ENCODE data around the gene TRIM47.

The TRIM47 gene

GRCh38 chr17:75900691-75901533, 22.5 kb upstream of the TRIM47 start:
- Histone ChIP-seq H3K4me1 (ENCODE audit: insufficient read depth, low read length) (no peaks in the 10 kb centered on the region; the same call in 1 of the 2 replicates), H3K36me3 (ENCODE audit: insufficient read depth, low read length) (peaks cover 14% of the 10 kb centered on the region; the same call in 1 of the 2 replicates), H3K9ac (ENCODE audit: low read depth, low read length) (no peak overlapping the region), H3K9me3 (ENCODE audit: control insufficient read depth, insufficient read depth, low read length) (no peaks in the 10 kb centered on the region)

- no peak overlapping the region for H3K9ac ChIP-seq (ENCODE audit: low read depth, low read length)
- H3K9me3 ChIP-seq (ENCODE audit: control insufficient read depth, insufficient read depth, low read length): no peaks in the 10 kb centered on the region
- H3K4me1 ChIP-seq (ENCODE audit: insufficient read depth, low read length): peaks cover 7% of the 10 kb centered on the region; the same call in 1 of the 2 replicates
- peaks cover 14% of the 10 kb centered on the region; the same call in 1 of the 2 replicates for H3K36me3 ChIP-seq (ENCODE audit: insufficient read depth, low read length)
Measured at GRCh38 chr17:75899767-75900468, 21.5 kb upstream of the TRIM47 start.

GRCh38 chr17:75899353-75899752, 21.0 kb upstream of the TRIM47 start:
- H3K36me3 ChIP-seq (ENCODE audit: insufficient read depth, low read length): peaks cover 14% of the 10 kb centered on the region; the same call in 1 of the 2 replicates
- no peaks in the 10 kb centered on the region for H3K9me3 ChIP-seq (ENCODE audit: control insufficient read depth, insufficient read depth, low read length)
- H3K9ac ChIP-seq (ENCODE audit: low read depth, low read length): no peak overlapping the region
- peaks cover 13% of the 10 kb centered on the region; the same call in 1 of the 2 replicates for H3K4me1 ChIP-seq (ENCODE audit: insufficient read depth, low read length)

GRCh38 chr17:75898791-75899190, 20.4 kb upstream of the TRIM47 start:
- H3K36me3 ChIP-seq (ENCODE audit: insufficient read depth, low read length): peaks cover 14% of the 10 kb centered on the region; the same call in 1 of the 2 replicates
- no peak overlapping the region for H3K9ac ChIP-seq (ENCODE audit: low read depth, low read length)
- H3K9me3 ChIP-seq (ENCODE audit: control insufficient read depth, insufficient read depth, low read length): no peaks in the 10 kb centered on the region
- peaks cover 18% of the 10 kb centered on the region; the same call in 1 of the 2 replicates for H3K4me1 ChIP-seq (ENCODE audit: insufficient read depth, low read length)

GRCh38 chr17:75898065-75898464, 19.7 kb upstream of the TRIM47 start:
- Histone ChIP-seq H3K9ac (ENCODE audit: low read depth, low read length) (no peak overlapping the region), H3K36me3 (ENCODE audit: insufficient read depth, low read length) (peaks cover 14% of the 10 kb centered on the region; the same call in 1 of the 2 replicates), H3K9me3 (ENCODE audit: control insufficient read depth, insufficient read depth, low read length) (no peaks in the 10 kb centered on the region), H3K4me1 (ENCODE audit: insufficient read depth, low read length) (peaks cover 20% of the 10 kb centered on the region; the same call in 1 of the 2 replicates)

- Histone ChIP-seq H3K9ac (ENCODE audit: low read depth, low read length) (peak overlapping the region; percentile 77), H3K4me1 (ENCODE audit: insufficient read depth, low read length) (peaks cover 20% of the 10 kb centered on the region; the same call in 1 of the 2 replicates), H3K9me3 (ENCODE audit: control insufficient read depth, insufficient read depth, low read length) (no peaks in the 10 kb centered on the region), H3K36me3 (ENCODE audit: insufficient read depth, low read length) (peaks cover 13% of the 10 kb centered on the region; the same call in 1 of the 2 replicates)
Measured at GRCh38 chr17:75897160-75898019, 19.0 kb upstream of the TRIM47 start.

- no peaks in the 10 kb centered on the region for H3K9me3 ChIP-seq (ENCODE audit: control insufficient read depth, insufficient read depth, low read length)
- peaks cover 10% of the 10 kb centered on the region; the same call in 1 of the 2 replicates for H3K36me3 ChIP-seq (ENCODE audit: insufficient read depth, low read length)
- H3K4me1 ChIP-seq (ENCODE audit: insufficient read depth, low read length): peaks cover 20% of the 10 kb centered on the region; the same call in 1 of the 2 replicates
- peak within 1 kb of the TSS; percentile 77 for H3K9ac ChIP-seq (ENCODE audit: low read depth, low read length)
Measured at GRCh38 chr17:75896415-75897159, 18.2 kb upstream of the TRIM47 start, which contains the start of gene TRIM65. TSS of gene TRIM65 (minus strand) at chr17:75896951. CDS start at chr17:75896937, 14 bp downstream.

GRCh38 chr17:75895370-75896155, 17.2 kb upstream of the TRIM47 start:
- Histone ChIP-seq H3K9me3 (ENCODE audit: control insufficient read depth, insufficient read depth, low read length) (no peaks in the 10 kb centered on the region), H3K9ac (ENCODE audit: low read depth, low read length) (peak overlapping the region; percentile 77), H3K36me3 (ENCODE audit: insufficient read depth, low read length) (peaks cover 4% of the 10 kb centered on the region; the same call in 1 of the 2 replicates), H3K4me1 (ENCODE audit: insufficient read depth, low read length) (peaks cover 20% of the 10 kb centered on the region; the same call in 1 of the 2 replicates)

GRCh38 chr17:75894049-75894733, 15.8 kb upstream of the TRIM47 start:
- H3K4me1 ChIP-seq (ENCODE audit: insufficient read depth, low read length): peaks cover 20% of the 10 kb centered on the region; the same call in 1 of the 2 replicates
- H3K9me3 ChIP-seq (ENCODE audit: control insufficient read depth, insufficient read depth, low read length): no peaks in the 10 kb centered on the region
- H3K36me3 ChIP-seq (ENCODE audit: insufficient read depth, low read length): no peaks in the 10 kb centered on the region; the same call in 1 of the 2 replicates
- H3K9ac ChIP-seq (ENCODE audit: low read depth, low read length): peak overlapping the region; percentile 77; the same call in 1 of the 2 replicates

GRCh38 chr17:75893305-75894048, 15.1 kb upstream of the TRIM47 start:
- H3K9me3 ChIP-seq (ENCODE audit: control insufficient read depth, insufficient read depth, low read length): no peaks in the 10 kb centered on the region
- H3K4me1 ChIP-seq (ENCODE audit: insufficient read depth, low read length): peaks cover 20% of the 10 kb centered on the region; the same call in 1 of the 2 replicates
- no peaks in the 10 kb centered on the region; the same call in 1 of the 2 replicates for H3K36me3 ChIP-seq (ENCODE audit: insufficient read depth, low read length)
- H3K9ac ChIP-seq (ENCODE audit: low read depth, low read length): no peak overlapping the region

GRCh38 chr17:75892556-75893224, 14.3 kb upstream of the TRIM47 start:
- Histone ChIP-seq H3K9me3 (ENCODE audit: control insufficient read depth, insufficient read depth, low read length) (no peaks in the 10 kb centered on the region), H3K4me1 (ENCODE audit: insufficient read depth, low read length) (peaks cover 20% of the 10 kb centered on the region; the same call in 1 of the 2 replicates), H3K36me3 (ENCODE audit: insufficient read depth, low read length) (no peaks in the 10 kb centered on the region; the same call in 1 of the 2 replicates), H3K9ac (ENCODE audit: low read depth, low read length) (no peak overlapping the region)
